ENCODE measurements around the gene TMEM190.

The TMEM190 gene

DNA sequence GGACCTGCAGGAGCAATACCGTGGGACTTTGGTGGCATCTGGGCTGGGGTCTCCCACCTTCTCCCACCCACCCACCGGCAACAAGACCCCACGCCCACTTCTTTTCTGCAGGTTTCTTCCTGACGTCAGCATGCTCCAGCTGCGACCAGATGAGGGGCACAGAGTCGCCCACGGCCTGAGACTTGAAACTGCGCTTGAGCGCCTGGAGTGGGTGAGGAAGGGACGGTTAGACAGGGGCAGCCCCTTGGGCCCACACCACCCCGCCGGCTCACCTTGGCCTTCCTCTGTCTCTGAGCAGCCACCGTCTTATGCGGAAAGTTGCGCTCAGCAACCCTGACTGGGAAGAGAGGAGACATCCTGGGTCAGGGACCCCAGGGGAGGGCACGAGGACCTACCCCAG, 15.7 kb upstream of the TMEM190 start:
- H3K4me2 ChIP-seq: no peak overlapping the region
- H3K36me3 ChIP-seq (ENCODE audit: insufficient read depth): no peaks in the 10 kb centered on the region

DNA sequence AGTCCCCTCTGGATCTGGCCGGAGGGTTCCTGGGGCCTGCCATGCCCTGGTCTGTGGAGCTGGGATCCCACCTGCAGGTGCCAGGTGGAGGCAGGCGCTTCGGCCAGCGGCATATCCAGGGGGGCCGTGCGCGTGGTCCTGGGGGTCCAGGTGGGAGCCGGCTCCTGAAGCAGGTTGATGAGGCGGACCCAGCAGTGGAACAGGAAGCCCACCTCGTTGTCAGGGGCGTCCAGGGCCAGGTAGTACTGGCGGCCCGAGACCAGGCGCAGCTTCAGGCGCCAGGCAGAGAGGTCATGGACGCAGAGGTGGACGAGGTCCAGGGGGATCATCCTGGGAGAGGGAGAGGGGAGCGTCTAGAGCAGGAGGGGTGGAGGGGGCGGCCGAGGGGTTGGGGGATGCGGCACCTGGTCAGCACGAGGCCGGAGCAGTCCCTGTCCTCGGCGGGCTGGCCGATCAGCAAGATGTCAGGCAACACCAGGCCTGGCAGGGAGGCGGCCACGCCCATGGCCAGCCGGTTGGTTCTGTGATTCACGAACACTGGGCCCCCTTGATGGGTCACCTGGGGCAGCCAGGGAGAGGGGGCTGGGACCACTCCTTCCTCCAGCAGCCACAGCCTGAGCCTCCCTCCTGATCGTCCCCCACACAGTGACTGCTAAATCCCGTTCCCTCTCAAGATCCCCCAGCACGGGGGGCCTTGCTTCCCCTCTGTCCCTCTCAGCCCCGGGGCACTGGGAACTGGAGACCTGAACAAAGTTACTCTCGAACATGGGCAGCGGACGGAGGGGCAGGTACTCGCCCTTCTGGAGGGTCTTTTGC, 14.2 kb upstream of the TMEM190 start:
- Histone ChIP-seq H4K20me1 (ENCODE audit: insufficient read depth) (no peaks in the 10 kb centered on the region), H3K9ac (no peak overlapping the region), H3K4me2 (no peak overlapping the region), H2AFZ (ENCODE audit: low read depth) (no peak overlapping the region), H3K79me2 (ENCODE audit: insufficient read depth, low read depth) (no peaks in the 10 kb centered on the region), H3K27me3 (ENCODE audit: insufficient read depth, low read depth) (peaks cover 47% of the 10 kb centered on the region), H3K4me3 (IDR thresholded peaks at IDR 0.05; ENCODE audit: insufficient read depth, low read depth, low read length) (no peak overlapping the region), H3K4me1 (ENCODE audit: low read depth, poor library complexity, severe bottlenecking) (no peaks in the 10 kb centered on the region), H3K36me3 (ENCODE audit: insufficient read depth) (no peaks in the 10 kb centered on the region), H3K27ac (no peak overlapping the region)
- TF ChIP-seq, protein P1, sequence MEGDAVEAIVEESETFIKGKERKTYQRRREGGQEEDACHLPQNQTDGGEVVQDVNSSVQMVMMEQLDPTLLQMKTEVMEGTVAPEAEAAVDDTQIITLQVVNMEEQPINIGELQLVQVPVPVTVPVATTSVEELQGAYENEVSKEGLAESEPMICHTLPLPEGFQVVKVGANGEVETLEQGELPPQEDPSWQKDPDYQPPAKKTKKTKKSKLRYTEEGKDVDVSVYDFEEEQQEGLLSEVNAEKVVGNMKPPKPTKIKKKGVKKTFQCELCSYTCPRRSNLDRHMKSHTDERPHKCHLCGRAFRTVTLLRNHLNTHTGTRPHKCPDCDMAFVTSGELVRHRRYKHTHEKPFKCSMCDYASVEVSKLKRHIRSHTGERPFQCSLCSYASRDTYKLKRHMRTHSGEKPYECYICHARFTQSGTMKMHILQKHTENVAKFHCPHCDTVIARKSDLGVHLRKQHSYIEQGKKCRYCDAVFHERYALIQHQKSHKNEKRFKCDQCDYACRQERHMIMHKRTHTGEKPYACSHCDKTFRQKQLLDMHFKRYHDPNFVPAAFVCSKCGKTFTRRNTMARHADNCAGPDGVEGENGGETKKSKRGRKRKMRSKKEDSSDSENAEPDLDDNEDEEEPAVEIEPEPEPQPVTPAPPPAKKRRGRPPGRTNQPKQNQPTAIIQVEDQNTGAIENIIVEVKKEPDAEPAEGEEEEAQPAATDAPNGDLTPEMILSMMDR (conservative IDR thresholded peaks at IDR 0.05; ENCODE audit: low read depth, low read length): no peak

More for the DNA sequence above, 15.7 kb upstream of the TMEM190 start:
- Histone ChIP-seq H2AFZ (ENCODE audit: low read depth) (no peak overlapping the region), H3K27ac (no peak overlapping the region), H3K4me1 (ENCODE audit: low read depth, poor library complexity, severe bottlenecking) (no peaks in the 10 kb centered on the region), H3K9ac (no peak overlapping the region), H3K27me3 (ENCODE audit: insufficient read depth, low read depth) (peaks cover 57% of the 10 kb centered on the region), H4K20me1 (ENCODE audit: insufficient read depth) (no peaks in the 10 kb centered on the region), H3K79me2 (ENCODE audit: insufficient read depth, low read depth) (no peaks in the 10 kb centered on the region), H3K4me3 (IDR thresholded peaks at IDR 0.05; ENCODE audit: insufficient read depth, low read depth, low read length) (no peak overlapping the region)
- TF ChIP-seq, protein P1 (conservative IDR thresholded peaks at IDR 0.05; ENCODE audit: low read depth, low read length): no peak

DNA sequence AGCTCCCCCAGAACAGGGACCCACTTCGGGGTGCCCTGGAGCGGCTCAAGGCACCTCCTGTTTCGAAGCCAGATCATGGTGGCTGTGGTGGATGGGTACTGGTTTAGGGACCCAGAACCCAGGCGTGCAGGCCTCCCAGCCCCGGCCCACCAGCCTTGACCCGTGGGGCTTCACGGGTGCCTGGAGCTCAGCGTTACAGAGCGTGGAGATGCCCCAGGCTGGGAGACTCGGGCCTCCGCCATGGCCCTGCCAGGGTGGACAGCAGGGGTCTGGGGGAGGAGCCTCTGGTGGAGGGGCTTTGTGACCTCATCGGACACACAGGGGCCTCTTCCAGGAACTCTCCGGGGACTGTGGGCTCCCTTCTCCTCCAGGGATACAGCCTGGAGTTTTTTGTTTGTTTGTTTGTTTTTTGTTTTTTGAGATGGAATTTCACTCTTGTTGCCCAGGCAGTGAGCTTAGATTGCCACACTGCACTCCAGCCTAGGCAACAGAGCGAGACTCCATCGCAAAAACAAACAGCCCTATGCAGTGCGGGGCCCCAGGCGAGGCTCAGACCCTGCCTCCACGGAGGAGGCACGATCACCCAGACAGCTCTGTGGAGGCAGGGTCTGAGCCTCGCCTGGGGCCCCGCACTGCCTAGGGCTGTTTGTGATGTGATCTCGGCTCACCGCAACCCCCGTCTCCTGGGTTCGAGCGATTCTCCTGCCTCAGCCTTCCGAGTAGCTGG, 13.5 kb upstream of the TMEM190 start, which contains the start of gene GARIN5B:
Gene GARIN5B, minus strand, starts transcription at position 271 of the 727 bp plus-strand sequence. Its CDS starts 194 bp downstream, at position 77.
- no peak within 1 kb of the TSS for H3K9ac ChIP-seq
- peaks cover 47% of the 10 kb centered on the region; the same call in 1 of the 2 replicates for H3K27me3 ChIP-seq (ENCODE audit: insufficient read depth, low read depth)
- no peaks in the 10 kb centered on the region for H4K20me1 ChIP-seq (ENCODE audit: insufficient read depth)
- no peak within 1 kb of the TSS for H3K4me3 ChIP-seq (IDR thresholded peaks at IDR 0.05; ENCODE audit: insufficient read depth, low read depth, low read length)
- H3K79me2 ChIP-seq (ENCODE audit: insufficient read depth, low read depth): no peaks in the 10 kb centered on the region
- no peak within 1 kb of the TSS for H3K4me2 ChIP-seq
- TF ChIP-seq, protein P1 (conservative IDR thresholded peaks at IDR 0.05; ENCODE audit: low read depth, low read length): no peak
- H2AFZ ChIP-seq (ENCODE audit: low read depth): no peak within 1 kb of the TSS
- no peaks in the 10 kb centered on the region for H3K36me3 ChIP-seq (ENCODE audit: insufficient read depth)
- no peaks in the 10 kb centered on the region for H3K4me1 ChIP-seq (ENCODE audit: low read depth, poor library complexity, severe bottlenecking)
- no peak within 1 kb of the TSS for H3K27ac ChIP-seq

DNA sequence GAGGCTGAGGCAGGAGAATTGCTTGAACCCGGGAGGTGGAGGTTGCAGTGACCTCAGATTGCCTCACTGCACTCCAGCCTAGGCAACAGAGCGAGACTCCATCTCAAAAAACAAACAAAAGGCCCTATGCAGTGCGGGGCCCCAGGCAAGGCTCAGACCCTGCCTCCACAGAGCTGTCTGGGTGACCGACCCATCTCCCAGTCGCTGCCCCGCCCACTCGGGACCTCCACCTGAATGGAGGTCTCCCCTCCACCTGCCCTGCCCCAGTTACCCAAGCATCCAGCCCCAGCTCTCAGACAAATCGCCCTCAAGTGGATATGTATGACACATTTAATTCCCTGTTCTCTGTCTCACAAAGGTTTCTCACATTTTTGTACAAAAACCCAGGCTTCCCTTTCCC, 11.4 kb upstream of the TMEM190 start:
- Histone ChIP-seq H3K79me2 (ENCODE audit: insufficient read depth, low read depth) (no peaks in the 10 kb centered on the region), H3K4me3 (IDR thresholded peaks at IDR 0.05; ENCODE audit: insufficient read depth, low read depth, low read length) (no peak overlapping the region), H3K4me1 (ENCODE audit: low read depth, poor library complexity, severe bottlenecking) (no peaks in the 10 kb centered on the region), H3K27ac (no peak overlapping the region), H4K20me1 (ENCODE audit: insufficient read depth) (no peaks in the 10 kb centered on the region), H2AFZ (ENCODE audit: low read depth) (no peak overlapping the region), H3K9ac (no peak overlapping the region), H3K36me3 (ENCODE audit: insufficient read depth) (no peaks in the 10 kb centered on the region), H3K27me3 (ENCODE audit: insufficient read depth, low read depth) (peaks cover 54% of the 10 kb centered on the region), H3K4me2 (no peak overlapping the region)
- TF ChIP-seq, protein P1 (conservative IDR thresholded peaks at IDR 0.05; ENCODE audit: low read depth, low read length): no peak
